ENCODE data around the gene CEP44.
A peak's percentile ranks its signal among the peaks of the same experiment; 100 is the strongest.
"Not testable (repeated sequence)": the region's sequence is repeated elsewhere in the genome, so short reads cannot be mapped to it uniquely, and the experiment has no call there.

CEP44 gene, protein sequence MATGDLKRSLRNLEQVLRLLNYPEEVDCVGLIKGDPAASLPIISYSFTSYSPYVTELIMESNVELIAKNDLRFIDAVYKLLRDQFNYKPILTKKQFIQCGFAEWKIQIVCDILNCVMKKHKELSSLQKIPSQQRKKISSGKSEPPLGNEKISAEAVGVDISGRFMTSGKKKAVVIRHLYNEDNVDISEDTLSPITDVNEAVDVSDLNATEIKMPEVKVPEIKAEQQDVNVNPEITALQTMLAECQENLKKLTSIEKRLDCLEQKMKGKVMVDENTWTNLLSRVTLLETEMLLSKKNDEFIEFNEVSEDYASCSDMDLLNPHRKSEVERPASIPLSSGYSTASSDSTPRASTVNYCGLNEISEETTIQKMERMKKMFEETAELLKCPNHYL

GRCh38 chr4:174283507-174284471, at the start of gene CEP44, which contains the start of gene FBXO8:
Gene CEP44 (plus strand): TSS chr4:174283911. CDS start chr4:174299122, 15,211 bp downstream.
Gene FBXO8 (minus strand): TSS chr4:174283667. CDS start chr4:174263092, 20,575 bp downstream.
- Mint-ChIP-seq H3K36me3 (peaks cover 22% of the 10 kb centered on the region), H3K4me3 (peak within 1 kb of the TSS; percentile 97), H3K27ac (peak within 1 kb of the TSS; percentile 99), H3K9me3 (no peaks in the 10 kb centered on the region), H3K4me1 (peaks cover 49% of the 10 kb centered on the region)
- peak; percentile 39 to 83 for DNase-seq (ENCODE audit: low spot score in 2 of 2)
- ATAC-seq, result peak; percentile 83

- ATAC-seq (no peak), DNase-seq (ENCODE audit: low spot score in 2 of 2) (no peak)
- Mint-ChIP-seq H3K4me1 (no peaks in the 10 kb centered on the region), H3K4me3 (no peak overlapping the region), H3K36me3 (peaks cover 44% of the 10 kb centered on the region), H3K9me3 (no peaks in the 10 kb centered on the region), H3K27ac (no peak overlapping the region)
Measured at GRCh38 chr4:174236359-174236758, 47.4 kb upstream of the CEP44 start.

- ATAC-seq (no peak), DNase-seq (ENCODE audit: low spot score in 2 of 2) (no peak)
- H3K4me3 Mint-ChIP-seq, result no peak overlapping the region
- H3K9me3 Mint-ChIP-seq, result no peaks in the 10 kb centered on the region
- H3K27ac Mint-ChIP-seq, result no peak overlapping the region
- no peaks in the 10 kb centered on the region for H3K4me1 Mint-ChIP-seq
- peaks cover 36% of the 10 kb centered on the region for H3K36me3 Mint-ChIP-seq
Measured at GRCh38 chr4:174241162-174241561, 42.5 kb upstream of the CEP44 start.

GRCh38 chr4:174244441-174244840, 39.3 kb upstream of the CEP44 start:
- Mint-ChIP-seq H3K9me3 (no peaks in the 10 kb centered on the region), H3K4me3 (no peak overlapping the region), H3K36me3 (peaks cover 16% of the 10 kb centered on the region), H3K4me1 (no peaks in the 10 kb centered on the region), H3K27ac (no peak overlapping the region)
- DNase-seq (ENCODE audit: low spot score in 2 of 2), result no peak
- peak; percentile 81 for ATAC-seq

GRCh38 chr4:174245714-174246113, 38.0 kb upstream of the CEP44 start:
- Mint-ChIP-seq H3K36me3 (peaks cover 4% of the 10 kb centered on the region), H3K9me3 (no peaks in the 10 kb centered on the region), H3K27ac (no peak overlapping the region), H3K4me1 (no peaks in the 10 kb centered on the region), H3K4me3 (no peak overlapping the region)
- DNase-seq (ENCODE audit: low spot score in 2 of 2), result no peak
- no peak for ATAC-seq

- H3K36me3 Mint-ChIP-seq, result no peaks in the 10 kb centered on the region
- H3K27ac Mint-ChIP-seq, result no peak overlapping the region
- DNase-seq (ENCODE audit: low spot score in 2 of 2) (no peak), ATAC-seq (no peak)
- no peaks in the 10 kb centered on the region for H3K4me1 Mint-ChIP-seq
- no peaks in the 10 kb centered on the region for H3K9me3 Mint-ChIP-seq
- H3K4me3 Mint-ChIP-seq, result no peak overlapping the region
Measured at GRCh38 chr4:174248407-174248806, 35.3 kb upstream of the CEP44 start.

- Mint-ChIP-seq H3K4me3 (no peak overlapping the region), H3K36me3 (no peaks in the 10 kb centered on the region), H3K4me1 (no peaks in the 10 kb centered on the region), H3K27ac (no peak overlapping the region), H3K9me3 (no peaks in the 10 kb centered on the region)
- no peak for DNase-seq (ENCODE audit: low spot score in 2 of 2)
- ATAC-seq, result no peak
Measured at GRCh38 chr4:174252412-174252811, 31.3 kb upstream of the CEP44 start.

DNA sequence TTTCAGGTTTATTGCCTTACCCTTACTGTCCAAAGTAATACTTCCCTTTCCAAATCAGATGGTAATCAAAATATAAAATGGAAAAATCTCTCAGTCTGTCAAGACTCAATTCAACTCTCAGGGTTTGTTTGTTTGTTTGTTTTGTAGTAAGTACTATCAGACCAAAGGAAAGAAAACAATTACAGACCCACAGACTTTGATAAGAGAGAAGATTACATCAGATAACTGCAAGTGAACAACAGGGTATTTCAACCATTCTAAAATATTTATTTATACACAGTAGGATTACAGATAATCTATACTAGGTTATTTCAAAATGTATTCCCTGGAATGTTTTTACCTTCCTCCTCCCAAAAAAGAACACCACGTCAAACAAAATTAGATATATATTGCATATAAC, 29.1 kb upstream of the CEP44 start:
- H3K4me1 Mint-ChIP-seq, result no peaks in the 10 kb centered on the region
- DNase-seq (ENCODE audit: low spot score in 2 of 2), result no peak
- peaks cover 19% of the 10 kb centered on the region for H3K36me3 Mint-ChIP-seq
- no peaks in the 10 kb centered on the region for H3K9me3 Mint-ChIP-seq
- no peak overlapping the region for H3K4me3 Mint-ChIP-seq
- no peak for ATAC-seq
- no peak overlapping the region for H3K27ac Mint-ChIP-seq

DNA sequence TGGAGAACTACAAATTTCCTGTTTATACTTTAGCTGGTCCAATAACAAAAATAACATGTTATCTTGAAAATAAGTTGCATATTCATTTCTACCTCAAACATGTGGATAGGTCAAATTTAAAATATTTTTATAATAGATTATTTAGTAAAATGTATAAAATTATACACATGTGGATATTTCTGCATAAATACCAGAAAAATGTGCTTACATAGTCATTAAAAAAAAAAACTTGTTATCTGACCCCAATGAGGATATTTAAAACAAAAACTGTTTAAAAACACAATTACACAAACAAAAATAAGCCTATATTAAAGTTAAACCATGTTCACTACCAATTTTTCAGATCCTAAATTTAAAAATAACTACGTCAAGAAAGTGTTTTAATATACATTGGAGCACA, 28.3 kb upstream of the CEP44 start:
- no peak overlapping the region for H3K4me3 Mint-ChIP-seq
- no peaks in the 10 kb centered on the region for H3K9me3 Mint-ChIP-seq
- H3K36me3 Mint-ChIP-seq, result peaks cover 19% of the 10 kb centered on the region
- H3K4me1 Mint-ChIP-seq, result no peaks in the 10 kb centered on the region
- no peak for DNase-seq (ENCODE audit: low spot score in 2 of 2)
- no peak for ATAC-seq
- no peak overlapping the region for H3K27ac Mint-ChIP-seq

DNA sequence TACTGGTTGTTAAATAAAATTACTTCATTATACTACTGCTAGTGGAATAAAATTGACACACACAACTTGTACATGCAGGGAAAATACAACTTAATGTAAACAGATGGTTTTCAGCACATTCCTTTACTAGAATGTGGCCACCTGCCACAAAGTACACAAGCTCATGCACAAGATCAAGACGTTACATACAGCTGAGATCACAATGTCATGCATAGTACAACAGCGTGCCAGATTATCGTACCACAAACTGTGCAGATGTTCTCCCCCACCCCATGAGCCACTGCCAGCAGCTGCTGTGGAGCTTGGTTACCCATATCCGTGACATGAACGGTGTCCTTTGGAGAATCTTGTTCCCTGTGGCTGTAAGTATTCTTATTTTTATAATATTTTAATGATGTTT, 27.9 kb upstream of the CEP44 start:
- DNase-seq (ENCODE audit: low spot score in 2 of 2), result no peak

DNA sequence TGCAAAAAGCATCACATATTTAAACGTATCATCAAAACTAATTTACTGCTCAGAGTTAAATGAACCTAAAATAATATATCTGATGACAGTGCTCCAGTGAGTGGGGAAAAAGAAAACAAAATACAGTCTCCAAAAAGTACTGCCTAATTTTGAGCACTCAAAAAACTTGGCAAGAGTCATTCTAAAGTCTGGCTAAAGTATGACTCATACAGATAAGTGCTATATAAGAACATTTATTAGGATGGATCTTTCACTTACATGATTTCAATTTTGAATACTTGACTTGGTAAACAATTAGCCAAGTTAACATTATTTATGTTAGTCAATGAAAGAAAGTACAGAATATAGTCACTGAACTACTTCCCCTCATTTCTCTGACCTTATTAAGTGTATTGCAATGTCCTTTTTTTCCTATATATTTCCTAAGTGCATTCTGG, 27.4 kb upstream of the CEP44 start:
- Mint-ChIP-seq H3K4me3 (no peak overlapping the region), H3K4me1 (no peaks in the 10 kb centered on the region), H3K36me3 (peaks cover 25% of the 10 kb centered on the region), H3K9me3 (no peaks in the 10 kb centered on the region), H3K27ac (no peak overlapping the region)
- DNase-seq (ENCODE audit: low spot score in 2 of 2) (no peak), ATAC-seq (no peak)

More for the DNA sequence above, 27.9 kb upstream of the CEP44 start:
- Mint-ChIP-seq H3K9me3 (no peaks in the 10 kb centered on the region), H3K27ac (no peak overlapping the region), H3K4me1 (no peaks in the 10 kb centered on the region), H3K4me3 (no peak overlapping the region), H3K36me3 (peaks cover 20% of the 10 kb centered on the region)
- ATAC-seq, result no peak

DNA sequence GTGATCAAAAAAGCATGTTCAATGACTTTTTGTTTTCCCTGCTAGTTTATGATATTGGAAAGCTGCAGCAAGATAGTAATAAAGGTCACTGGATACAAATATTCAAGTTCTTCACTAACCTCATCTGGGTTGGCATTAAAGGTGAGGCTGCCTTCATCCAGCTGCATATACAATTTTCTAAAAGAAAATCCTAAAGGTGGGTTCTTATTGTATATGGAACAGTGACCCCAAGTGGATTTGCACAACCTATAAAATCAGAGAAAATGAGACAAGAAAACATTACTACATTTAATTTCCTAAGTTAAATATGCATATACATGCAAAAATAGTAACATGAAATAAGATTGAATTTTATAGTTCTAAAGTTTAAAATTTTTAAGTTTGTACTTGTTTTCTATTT, 24.1 kb upstream of the CEP44 start:
- H3K9me3 Mint-ChIP-seq, result no peaks in the 10 kb centered on the region
- H3K4me1 Mint-ChIP-seq, result no peaks in the 10 kb centered on the region
- H3K4me3 Mint-ChIP-seq, result no peak overlapping the region
- ATAC-seq (no peak), DNase-seq (ENCODE audit: low spot score in 2 of 2) (no peak)
- H3K27ac Mint-ChIP-seq, result no peak overlapping the region
- peaks cover 42% of the 10 kb centered on the region for H3K36me3 Mint-ChIP-seq

- no peak overlapping the region for H3K4me3 Mint-ChIP-seq
- H3K4me1 Mint-ChIP-seq, result no peaks in the 10 kb centered on the region
- H3K9me3 Mint-ChIP-seq, result no peaks in the 10 kb centered on the region
- H3K36me3 Mint-ChIP-seq, result peaks cover 42% of the 10 kb centered on the region
- no peak overlapping the region for H3K27ac Mint-ChIP-seq
- ATAC-seq, result no peak
- DNase-seq (ENCODE audit: low spot score in 2 of 2), result no peak
Measured at GRCh38 chr4:174260099-174260498, 23.6 kb upstream of the CEP44 start.

- DNase-seq (ENCODE audit: low spot score in 2 of 2); H3K4me1 Mint-ChIP-seq; ATAC-seq; H3K4me3 Mint-ChIP-seq; H3K9me3 Mint-ChIP-seq; H3K27ac Mint-ChIP-seq: not testable (repeated sequence)
- peaks cover 42% of the 10 kb centered on the region for H3K36me3 Mint-ChIP-seq
Measured at GRCh38 chr4:174261432-174261831, 22.3 kb upstream of the CEP44 start.

- peaks cover 40% of the 10 kb centered on the region for H3K36me3 Mint-ChIP-seq
- no peak overlapping the region for H3K27ac Mint-ChIP-seq
- no peaks in the 10 kb centered on the region for H3K9me3 Mint-ChIP-seq
- H3K4me1 Mint-ChIP-seq, result no peaks in the 10 kb centered on the region
- ATAC-seq, result no peak
- DNase-seq (ENCODE audit: low spot score in 2 of 2), result no peak
- H3K4me3 Mint-ChIP-seq, result no peak overlapping the region
Measured at GRCh38 chr4:174262624-174263444, 20.9 kb upstream of the CEP44 start.
